ENCODE data around the gene PADI4.

The PADI4 gene

GRCh38 chr1:17307946-17308345 is at the start of gene PADI4:
Gene PADI4 (plus strand): TSS chr1:17308197. CDS start chr1:17308223, 26 bp downstream.
- DNase-seq (ENCODE audit: low spot score): no peak

- no peak for DNase-seq (ENCODE audit: low spot score)
Observed at GRCh38 chr1:17258758-17259130, 49.3 kb upstream of the PADI4 start.

GRCh38 chr1:17259233-17259873 is 48.6 kb upstream of the PADI4 start:
- DNase-seq (ENCODE audit: low spot score): no peak

- DNase-seq (ENCODE audit: low spot score): no peak
Observed at GRCh38 chr1:17260264-17260663, 47.7 kb upstream of the PADI4 start.

GRCh38 chr1:17260738-17261137 is 47.3 kb upstream of the PADI4 start:
- DNase-seq (ENCODE audit: low spot score): no peak

- DNase-seq (ENCODE audit: low spot score): no peak
Observed at GRCh38 chr1:17263936-17264335, 44.1 kb upstream of the PADI4 start.

- no peak for DNase-seq (ENCODE audit: low spot score)
Observed at GRCh38 chr1:17264470-17264869, 43.5 kb upstream of the PADI4 start.

- DNase-seq (ENCODE audit: low spot score): no peak
Observed at GRCh38 chr1:17265162-17265561, 42.8 kb upstream of the PADI4 start.

- no peak for DNase-seq (ENCODE audit: low spot score)
Observed at GRCh38 chr1:17265950-17266349, 42.0 kb upstream of the PADI4 start.

GRCh38 chr1:17270891-17271765 is 36.9 kb upstream of the PADI4 start:
- no peak for DNase-seq (ENCODE audit: low spot score)

- no peak for DNase-seq (ENCODE audit: low spot score)
Observed at GRCh38 chr1:17272066-17272465, 35.9 kb upstream of the PADI4 start.

GRCh38 chr1:17272646-17273045 is 35.4 kb upstream of the PADI4 start:
- DNase-seq (ENCODE audit: low spot score): no peak

GRCh38 chr1:17273096-17273495 is 34.9 kb upstream of the PADI4 start:
- no peak for DNase-seq (ENCODE audit: low spot score)

GRCh38 chr1:17274186-17275170 is 33.5 kb upstream of the PADI4 start:
- DNase-seq (ENCODE audit: low spot score): peak; percentile 26

GRCh38 chr1:17276568-17276967 is 31.4 kb upstream of the PADI4 start:
- DNase-seq (ENCODE audit: low spot score): no peak

- DNase-seq (ENCODE audit: low spot score): no peak
Observed at GRCh38 chr1:17277511-17278159, 30.4 kb upstream of the PADI4 start.

- DNase-seq (ENCODE audit: low spot score): no peak
Observed at GRCh38 chr1:17278996-17279830, 28.8 kb upstream of the PADI4 start.

- DNase-seq (ENCODE audit: low spot score): no peak
Observed at GRCh38 chr1:17280436-17280835, 27.6 kb upstream of the PADI4 start.

GRCh38 chr1:17280894-17281293 is 27.1 kb upstream of the PADI4 start:
- no peak for DNase-seq (ENCODE audit: low spot score)

GRCh38 chr1:17281775-17282181 is 26.2 kb upstream of the PADI4 start:
- no peak for DNase-seq (ENCODE audit: low spot score)

- DNase-seq (ENCODE audit: low spot score): no peak
Observed at GRCh38 chr1:17282836-17283235, 25.2 kb upstream of the PADI4 start.
